Glutamatergic neuron (in vitro differentiated cells): ENCODE measurements around the gene FGF14. TPM values are rescaled to one million over a fixed set of nuclear protein-coding genes. Genes with fewer than 3 reads are reported as not detected.

Experiments
- DNase-seq: peaks from one replicate; pipeline ENCODE4 v3.0.0; 2022
- H3K27ac Mint-ChIP-seq: one replicate; pipeline ENCODE4 v1.8.0; 2020; ENCODE audit warnings: mild to moderate bottlenecking, mixed read lengths, inconsistent platforms; ENCODE audit not compliant: unreplicated experiment
- H3K27me3 Mint-ChIP-seq: one replicate; pipeline ENCODE4 v1.8.0; 2020; ENCODE audit warnings: mild to moderate bottlenecking, moderate library complexity, mixed read lengths, inconsistent platforms; ENCODE audit not compliant: unreplicated experiment
- H3K36me3 Mint-ChIP-seq: one replicate; pipeline ENCODE4 v1.8.0; 2020; ENCODE audit warnings: mild to moderate bottlenecking, mixed read lengths, inconsistent platforms; ENCODE audit not compliant: unreplicated experiment
- H3K4me1 Mint-ChIP-seq: one replicate; pipeline ENCODE4 v1.8.0; 2020; ENCODE audit warnings: mild to moderate bottlenecking, low read depth, mixed read lengths, inconsistent platforms; ENCODE audit not compliant: unreplicated experiment
- H3K4me3 Mint-ChIP-seq: one replicate; pipeline ENCODE4 v1.8.0; 2020; ENCODE audit warnings: mild to moderate bottlenecking, mixed read lengths, inconsistent platforms; ENCODE audit not compliant: unreplicated experiment
- H3K9me3 Mint-ChIP-seq: one replicate; pipeline ENCODE4 v1.8.0; 2020; ENCODE audit warnings: mild to moderate bottlenecking, moderate library complexity, mixed read lengths, inconsistent platforms; ENCODE audit not compliant: unreplicated experiment
- CTCF ChIP-seq: fragments of 200-600 bp; sonication (generic); IDR thresholded peaks from one replicate; pipeline ENCODE4 v1.5.0; 2021; ENCODE audit not compliant: partially characterized antibody, unreplicated experiment
- total RNA-seq: library from RNA; stranded (reverse); fragmentation: NEBNext Ultra II Directional; extraction: Animal tissue kit (Norgen Biotek cat#: 25700); gene quantifications from one replicate; pipeline ENCODE4 v1.2.1, GENCODE V29; 2021; ENCODE audit not compliant: unreplicated experiment

The FGF14 gene
- total RNA-seq, 1 donor from 2014 or later: 17.8 TPM

GRCh38 chr13:101730420-101731000 is 671.3 kb downstream of the FGF14 start:
- TF ChIP-seq CTCF: no peak
- DNase-seq: no peak
- no peaks in the 10 kb centered on the region for H3K27me3 Mint-ChIP-seq
- no peak overlapping the region for H3K4me3 Mint-ChIP-seq
- no peaks in the 10 kb centered on the region for H3K9me3 Mint-ChIP-seq
- H3K4me1 Mint-ChIP-seq: peaks cover 2% of the 10 kb centered on the region
- H3K27ac Mint-ChIP-seq: no peak overlapping the region
- H3K36me3 Mint-ChIP-seq: no peaks in the 10 kb centered on the region

- Mint-ChIP-seq H3K9me3 (no peaks in the 10 kb centered on the region), H3K27ac (no peak overlapping the region), H3K27me3 (no peaks in the 10 kb centered on the region), H3K36me3 (no peaks in the 10 kb centered on the region), H3K4me3 (no peak overlapping the region), H3K4me1 (no peaks in the 10 kb centered on the region)
- no peak for TF ChIP-seq CTCF
- DNase-seq: no peak
These were observed 673.2 kb downstream of the FGF14 start for GRCh38 chr13:101728615-101729014.

- H3K9me3 Mint-ChIP-seq: no peaks in the 10 kb centered on the region
- no peak for DNase-seq
- TF ChIP-seq CTCF: no peak
- H3K4me1 Mint-ChIP-seq: no peaks in the 10 kb centered on the region
- H3K36me3 Mint-ChIP-seq: no peaks in the 10 kb centered on the region
- no peak overlapping the region for H3K4me3 Mint-ChIP-seq
- H3K27me3 Mint-ChIP-seq: no peaks in the 10 kb centered on the region
- no peak overlapping the region for H3K27ac Mint-ChIP-seq
These were observed 673.8 kb downstream of the FGF14 start for GRCh38 chr13:101728021-101728420.

- H3K36me3 Mint-ChIP-seq: no peaks in the 10 kb centered on the region
- H3K27ac Mint-ChIP-seq: no peak overlapping the region
- H3K4me1 Mint-ChIP-seq: no peaks in the 10 kb centered on the region
- no peaks in the 10 kb centered on the region for H3K9me3 Mint-ChIP-seq
- no peak overlapping the region for H3K4me3 Mint-ChIP-seq
- H3K27me3 Mint-ChIP-seq: no peaks in the 10 kb centered on the region
- DNase-seq: no peak
- TF ChIP-seq CTCF: no peak
These were observed 674.7 kb downstream of the FGF14 start for GRCh38 chr13:101727118-101727517.

GRCh38 chr13:101726681-101727080 is 675.2 kb downstream of the FGF14 start:
- H3K4me1 Mint-ChIP-seq: no peaks in the 10 kb centered on the region

More at GRCh38 chr13:101726681-101727080, 675.2 kb downstream of the FGF14 start:
- no peaks in the 10 kb centered on the region for H3K27me3 Mint-ChIP-seq
- no peaks in the 10 kb centered on the region for H3K36me3 Mint-ChIP-seq
- H3K27ac Mint-ChIP-seq: no peak overlapping the region
- H3K9me3 Mint-ChIP-seq: no peaks in the 10 kb centered on the region
- no peak for DNase-seq
- no peak for TF ChIP-seq CTCF
- H3K4me3 Mint-ChIP-seq: no peak overlapping the region
